H1 (cell line): Measurements from ENCODE around the gene EEF1A2. TPM values are rescaled to one million over a fixed set of nuclear protein-coding genes. Genes with fewer than 3 reads are reported as not detected.

Source experiments
- ATF3 ChIP-seq: IDR thresholded peaks from 2 replicates; pipeline ENCODE4 v1.6.1; 2011; ENCODE audit warnings: low read depth, mild to moderate bottlenecking, low read length; ENCODE audit not compliant: insufficient read depth
- BACH1 ChIP-seq: IDR thresholded peaks from 2 replicates; pipeline ENCODE4 v1.6.1; 2012; ENCODE audit warnings: low read length, improper control_type of control experiment
- BCL11A ChIP-seq, 2 experiments: IDR thresholded peaks; one replicate each; pipeline ENCODE4 v1.6.1; 2011; ENCODE audit warnings: low read depth in 2 of 2, low read length in 2 of 2, mild to moderate bottlenecking in 2 of 2
- CBX5 ChIP-seq: fragments of 300-800, 300-1000 bp; sonication (generic); IDR thresholded peaks from 2 replicates; pipeline ENCODE4 v1.7.1; 2016; ENCODE audit warnings: antibody characterized with exemption, low read length, low read depth
- CBX8 ChIP-seq: fragments of 300-800, 300-1000 bp; sonication (generic); IDR thresholded peaks from 2 replicates; pipeline ENCODE4 v1.7.1; 2016; ENCODE audit warnings: low read depth, low read length, borderline replicate concordance
- CEBPB ChIP-seq: IDR thresholded peaks from 2 replicates; pipeline ENCODE4 v1.6.1; 2012; ENCODE audit warnings: low read depth, low read length
- CTBP2 ChIP-seq: IDR thresholded peaks from 2 replicates; pipeline ENCODE4 v1.7.0; 2011; ENCODE audit warnings: borderline replicate concordance, mild to moderate bottlenecking, moderate library complexity, mixed read lengths, low read length; ENCODE audit not compliant: insufficient read depth, insufficient read length
- CTCF ChIP-seq, 3 experiments: IDR thresholded peaks; 1 replicate in 2 of 3; 2 replicates in 1 of 3; pipeline versions ENCODE4 v1.5.1 to v1.6.1; 2011; ENCODE audit warnings: low read length in 3 of 3, mild to moderate bottlenecking in 3 of 3, inconsistent platforms in 2 of 3, low read depth in 1 of 3, moderate library complexity in 1 of 3; ENCODE audit not compliant: insufficient read depth in 1 of 3; ENCODE audit errors: control extremely low read depth in 1 of 3
- EGR1 ChIP-seq: IDR thresholded peaks from 2 replicates; pipeline ENCODE4 v1.6.1; 2011; ENCODE audit warnings: low read depth, low read length, borderline replicate concordance
- GABPA ChIP-seq: IDR thresholded peaks from 2 replicates; pipeline ENCODE4 v1.6.1; 2011; ENCODE audit warnings: mild to moderate bottlenecking, low read length, moderate library complexity, borderline replicate concordance; ENCODE audit not compliant: insufficient read depth
- JUN ChIP-seq: IDR thresholded peaks from 2 replicates; pipeline ENCODE4 v1.6.1; 2011; ENCODE audit warnings: low read depth, mild to moderate bottlenecking, improper control_type of control experiment, low read length
- KDM1A ChIP-seq: fragments of 200-600, 300-600 bp; sonication (generic); IDR thresholded peaks from 2 replicates; pipeline ENCODE4 v1.7.1; 2016; ENCODE audit warnings: mild to moderate bottlenecking, low read length, borderline replicate concordance
- KDM5A ChIP-seq: fragments of 200-600 bp; IDR thresholded peaks from 2 replicates; pipeline ENCODE4 v1.7.1; 2012; ENCODE audit warnings: mild to moderate bottlenecking, low read length, inconsistent platforms, mixed read lengths
- POLR2AphosphoS5 ChIP-seq: IDR thresholded peaks from 2 replicates; pipeline ENCODE4 v1.6.1; 2011; ENCODE audit warnings: low read depth, low read length
- RFX5 ChIP-seq: IDR thresholded peaks from 2 replicates; pipeline ENCODE4 v1.6.1; 2011; ENCODE audit warnings: low read depth, low read length, improper control_type of control experiment, borderline replicate concordance
- SAP30 ChIP-seq: fragments of 300-600 bp; sonication (generic); IDR thresholded peaks from 2 replicates; pipeline ENCODE4 v1.7.1; 2012; ENCODE audit warnings: low read length, moderate library complexity, mild to moderate bottlenecking, inconsistent platforms; ENCODE audit not compliant: insufficient read depth, insufficient replicate concordance
- SIN3A ChIP-seq, 2 experiments: IDR thresholded peaks in 1 of 2; conservative IDR thresholded peaks in 1 of 2; 2 replicates each; pipeline ENCODE4 v1.6.1; 2011 to 2012; ENCODE audit warnings: low read length in 2 of 2, improper control_type of control experiment in 1 of 2, low read depth in 1 of 2, mild to moderate bottlenecking in 1 of 2
- TBP ChIP-seq: IDR thresholded peaks from 2 replicates; pipeline ENCODE4 v1.6.1; 2011; ENCODE audit warnings: low read depth, low read length, improper control_type of control experiment
- USF2 ChIP-seq: IDR thresholded peaks from 2 replicates; pipeline ENCODE4 v1.6.1; 2011; ENCODE audit warnings: low read length, improper control_type of control experiment
- YY1 ChIP-seq: IDR thresholded peaks from 2 replicates; pipeline ENCODE4 v1.6.1; 2011; ENCODE audit warnings: low read depth, mild to moderate bottlenecking, low read length
- polyA plus RNA-seq, 7 experiments: library from polyadenylated mRNA; depleted of rRNA in 3 of 7; stranded (reverse) in 5 of 7; unstranded in 2 of 7; fragments of >200 nt in 5 of 7; fragments of 200-250 nt in 2 of 7; gene quantifications; 1 replicate in 5 of 7; 2 replicates in 1 of 7; 4 replicates in 1 of 7; pipeline versions ENCODE4 v1.2.1 to v1.2.3, GENCODE V29; 2011 to 2013; ENCODE audit warnings: missing spikeins in 2 of 7, mixed read lengths in 2 of 7
- total RNA-seq: library from RNA; stranded (reverse); fragmentation: NEBNext Ultra II Directional; extraction: Animal tissue kit (Norgen Biotek cat#: 25700); gene quantifications from 2 replicates; pipeline ENCODE4 v1.2.1, GENCODE V29; 2021

Gene EEF1A2
- total and polyA plus RNA-seq, 2 of the 8 experiments (the other 6 are each of a cell fraction or from before 2014, with no cell fraction given): 7.4 to 25.8 TPM

GRCh38 chr20:63537525-63538203, 38.8 kb upstream of the EEF1A2 start (continued):
- TF ChIP-seq GABPA (peak; percentile 79; the same call in 1 of the 2 replicates), YY1 (peak; percentile 82), POLR2AphosphoS5 (no peak), KDM5A (peak; percentile 69; the same call in 1 of the 2 replicates), USF2 (no peak), CTCF (IDR thresholded peaks at IDR 0.05; ENCODE audit: control extremely low read depth in 1 of 3, insufficient read depth in 1 of 3, low read depth in 1 of 3, low read length in 3 of 3) (peak; percentile 92 to 95 (median 92)), CTBP2 (no peak), RFX5 (no peak), EGR1 (no peak), CEBPB (no peak), SAP30 (no peak), BACH1 (0 out of 2 replicates have a peak, but pooled peaks have one; percentile 28), CBX8 (no peak), KDM1A (no peak), BCL11A (IDR thresholded peaks at IDR 0.05; ENCODE audit: low read depth in 2 of 2, low read length in 2 of 2) (no peak), TBP (no peak), JUN (no peak), SIN3A (conservative IDR thresholded peaks at IDR 0.05 in 1 of 2, IDR thresholded peaks at IDR 0.05 in 1 of 2; ENCODE audit: low read depth in 1 of 2, low read length in 2 of 2) (peak; percentile 22 to 59; a peak in 1 of 4 replicates), CBX5 (no peak), ATF3 (no peak)
